GM18517 (cell line): ENCODE results near the gene MMP23B.

ENCODE experiments used
- ATAC-seq: cut with Tn5 transposase; IDR thresholded peaks from one replicate; pipeline ENCODE4 v1.9.1; 2021; ENCODE audit warnings: mild to moderate bottlenecking, moderate library complexity; ENCODE audit not compliant: unreplicated experiment

The MMP23B gene

DNA sequence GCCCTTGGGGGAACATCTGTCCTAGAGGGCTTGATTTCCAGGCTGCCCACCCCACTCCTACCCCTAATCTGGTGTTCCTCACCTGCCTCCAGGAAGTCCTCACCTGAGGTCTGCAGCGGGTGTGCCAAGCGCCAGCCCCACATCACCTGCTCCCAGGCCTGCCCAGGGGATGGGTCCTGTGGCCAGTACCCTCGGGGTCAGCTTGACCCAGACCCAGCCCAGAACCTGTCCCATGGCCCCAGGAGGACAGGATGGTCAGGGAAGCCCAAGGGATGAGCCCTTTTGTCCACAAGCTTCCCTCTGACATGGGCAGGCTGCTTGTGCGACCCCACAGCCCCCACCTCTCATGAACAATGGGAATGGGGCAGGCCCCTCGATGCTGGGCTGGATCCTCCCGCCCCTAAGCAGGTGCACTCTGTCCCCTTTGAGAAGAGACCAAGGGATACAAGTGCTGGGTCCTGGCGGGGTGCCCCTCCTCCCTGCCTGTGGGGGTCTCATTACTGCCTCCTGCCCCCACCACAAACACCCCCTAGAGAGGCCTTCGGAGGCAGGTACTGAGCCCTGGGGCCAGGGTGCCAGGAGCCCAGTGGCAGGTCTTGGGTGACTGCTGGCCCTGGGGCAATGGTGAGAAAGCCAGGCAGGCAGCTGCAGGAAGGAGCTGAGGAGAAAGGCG is 13.4 kb upstream of the MMP23B start:
- ATAC-seq: no peak

DNA sequence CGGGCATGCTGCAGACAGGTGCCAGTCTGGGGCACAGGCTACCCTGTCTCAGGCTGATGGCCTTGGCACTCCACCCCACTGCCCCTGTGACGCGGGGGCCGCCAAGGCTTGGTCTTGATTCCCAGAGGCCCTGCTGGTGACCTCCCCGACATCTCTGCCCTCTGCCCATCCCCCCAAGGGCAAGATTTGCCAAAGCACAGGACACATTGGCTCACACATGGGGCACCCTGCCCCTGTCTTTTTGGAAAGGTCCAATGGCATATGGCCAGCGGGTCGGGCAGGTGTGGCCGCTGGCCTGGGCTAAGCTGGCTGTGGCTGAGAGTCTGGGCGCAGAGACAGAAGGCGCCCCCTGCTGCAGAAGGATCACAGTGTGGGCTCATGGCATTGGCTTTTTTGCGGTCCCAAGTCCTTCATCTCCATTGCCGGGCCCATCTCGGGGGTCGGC is 12.0 kb upstream of the MMP23B start:
- ATAC-seq: no peak

DNA sequence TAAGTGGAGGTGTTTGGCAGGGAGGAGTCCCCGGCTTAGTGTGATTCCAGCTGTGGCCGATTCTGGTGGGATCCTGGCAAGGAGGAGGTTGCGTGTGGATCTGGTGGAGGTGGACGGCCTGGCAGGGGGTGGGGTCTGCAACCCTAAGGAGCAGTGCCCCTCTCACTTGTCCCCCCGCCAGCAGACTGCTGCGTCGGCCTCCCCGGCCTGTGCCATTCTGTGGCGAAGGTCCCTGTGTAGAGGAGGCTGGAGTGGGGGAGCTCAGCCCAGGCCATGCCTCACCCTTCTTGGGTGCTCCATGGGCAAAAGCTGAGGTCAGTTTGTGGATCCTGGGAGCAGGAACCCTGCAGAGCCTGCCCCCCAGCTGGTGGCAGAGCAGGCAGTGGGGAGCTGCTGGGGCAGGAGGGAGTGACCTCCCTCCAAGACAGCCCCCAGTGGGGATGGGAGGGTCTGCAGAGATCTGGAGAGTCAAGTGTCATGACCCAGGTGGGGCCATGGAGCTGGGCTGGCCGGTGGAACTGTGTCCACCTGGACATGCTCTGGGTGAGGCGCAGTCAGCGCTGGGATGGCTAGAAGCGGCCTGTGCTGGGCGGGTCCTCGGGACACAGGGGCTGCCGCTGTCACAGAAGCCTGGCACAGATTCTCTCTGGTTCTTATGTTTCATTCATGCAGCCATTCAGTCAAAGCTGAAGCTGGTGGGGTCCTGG is 11.4 kb upstream of the MMP23B start:
- no peak for ATAC-seq

- ATAC-seq: no peak
Measured at GRCh38 chr1:1621173-1622009, 10.6 kb upstream of the MMP23B start.

DNA sequence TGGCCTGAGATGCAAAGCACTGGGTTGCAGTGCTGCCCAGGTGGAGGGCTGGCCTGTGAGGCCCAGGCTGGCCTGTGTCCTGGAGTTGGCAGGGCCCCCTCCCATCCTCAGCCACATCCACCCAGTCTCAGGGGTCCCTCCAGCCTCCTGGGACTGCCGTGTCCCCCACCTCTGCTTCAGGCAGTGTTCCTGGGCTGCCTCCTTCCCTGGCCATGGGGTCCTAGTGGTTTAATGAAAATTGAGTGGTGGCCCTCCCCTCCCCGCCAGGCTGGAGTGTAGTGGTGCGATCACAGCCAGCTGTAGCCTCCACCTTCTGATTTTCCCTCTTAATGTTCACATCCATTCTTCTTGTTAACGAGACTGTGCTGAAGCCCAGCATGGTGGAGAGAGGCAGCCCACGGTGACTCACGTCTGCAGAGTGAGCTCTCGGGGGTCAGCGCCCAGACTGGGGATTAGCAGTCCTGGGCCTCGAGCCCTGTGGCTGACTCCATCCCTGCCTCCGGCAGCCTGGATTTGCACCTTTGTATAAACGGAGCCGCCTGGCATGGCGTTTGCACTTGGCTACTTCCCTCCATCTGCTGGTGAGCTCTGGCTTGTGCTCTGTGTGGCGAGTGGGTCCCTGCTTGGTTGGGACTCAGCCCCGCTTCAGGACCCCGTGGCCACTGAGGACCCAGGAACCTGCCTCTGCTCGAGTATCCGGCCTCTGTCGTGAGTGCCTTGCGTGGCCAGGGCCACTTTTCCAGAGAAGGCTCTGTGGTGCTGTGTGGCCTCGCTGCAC is 9.8 kb upstream of the MMP23B start:
- no peak for ATAC-seq

- ATAC-seq: no peak
Measured at GRCh38 chr1:1622788-1623094, 9.2 kb upstream of the MMP23B start.

- ATAC-seq: no peak
Measured at GRCh38 chr1:1623181-1623630, 8.8 kb upstream of the MMP23B start.

- no peak for ATAC-seq
Measured at GRCh38 chr1:1623631-1624442, 8.1 kb upstream of the MMP23B start.

GRCh38 chr1:1624443-1625403 is 7.2 kb upstream of the MMP23B start:
- ATAC-seq: no peak

- no peak for ATAC-seq
Measured at GRCh38 chr1:1625404-1625775, 6.6 kb upstream of the MMP23B start.

DNA sequence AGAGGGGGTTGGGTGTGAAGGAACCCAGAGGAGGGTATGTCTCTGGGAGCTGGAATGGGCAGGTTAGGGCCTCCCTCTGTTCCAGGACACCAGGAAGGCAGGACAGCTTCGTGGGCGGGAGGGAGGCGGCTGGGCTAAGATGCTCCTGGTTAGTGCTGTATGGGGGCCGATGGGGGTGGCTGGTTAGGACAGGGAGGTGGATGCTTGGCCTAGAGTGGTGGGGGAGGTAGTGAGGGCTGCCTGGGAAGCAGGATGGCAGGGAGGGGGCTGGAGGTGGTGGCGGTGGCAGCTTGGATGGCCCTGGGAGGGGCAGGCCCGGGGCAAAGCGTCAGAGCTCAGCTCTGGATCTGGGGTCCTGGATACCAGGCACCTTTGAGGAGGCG is 6.2 kb upstream of the MMP23B start:
- no peak for ATAC-seq

- no peak for ATAC-seq
Measured at GRCh38 chr1:1626207-1627141, 5.5 kb upstream of the MMP23B start.

DNA sequence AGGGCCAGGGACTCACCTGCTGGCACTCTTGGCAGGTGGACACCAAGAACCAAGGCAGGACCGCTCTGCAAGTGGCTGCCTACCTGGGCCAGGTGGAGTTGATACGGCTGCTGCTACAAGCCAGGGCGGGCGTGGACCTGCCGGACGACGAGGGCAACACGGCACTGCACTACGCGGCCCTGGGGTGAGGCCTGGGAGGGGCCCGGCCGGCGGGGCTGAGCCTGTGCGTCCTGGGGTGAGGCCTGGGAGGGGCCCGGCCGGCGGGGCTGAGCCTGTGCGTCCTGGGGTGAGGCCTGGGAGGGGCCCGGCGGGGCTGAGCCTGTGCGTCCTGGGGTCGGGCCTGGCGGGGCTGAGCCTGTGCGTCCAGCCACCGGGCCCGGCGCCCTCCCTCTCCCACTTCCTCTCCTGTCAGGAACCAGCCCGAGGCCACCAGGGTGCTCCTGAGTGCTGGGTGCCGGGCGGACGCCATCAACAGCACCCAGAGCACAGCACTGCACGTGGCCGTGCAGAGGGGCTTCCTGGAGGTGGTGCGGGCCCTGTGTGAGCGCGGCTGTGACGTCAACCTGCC is 4.6 kb upstream of the MMP23B start:
- ATAC-seq: no peak

- no peak for ATAC-seq
Measured at GRCh38 chr1:1627829-1628753, 3.9 kb upstream of the MMP23B start.

GRCh38 chr1:1628754-1629429 is 3.1 kb upstream of the MMP23B start:
- no peak for ATAC-seq
